ENCODE data around the gene CMAS. TPM values are rescaled to one million over a fixed set of nuclear protein-coding genes. Genes with fewer than 3 reads are reported as not detected.
A peak's percentile ranks its signal among the peaks of the same experiment; 100 is the strongest.

Gene CMAS
- total RNA-seq, 1 experiment from 2014 or later: 36.1 TPM

- no peak for TF ChIP-seq EZH2phosphoT487 (IDR thresholded peaks at IDR 0.05; ENCODE audit: borderline replicate concordance)
- TF ChIP-seq CTCF (IDR thresholded peaks at IDR 0.05 in 2 of 3, conservative IDR thresholded peaks at IDR 0.05 in 1 of 3; ENCODE audit: borderline replicate concordance in 1 of 3, insufficient read depth in 1 of 3, low read depth in 2 of 3, low read length in 2 of 3): no peak
- no peak for TF ChIP-seq CBX3 (IDR thresholded peaks at IDR 0.05; ENCODE audit: low read depth)
- TF ChIP-seq JUND (IDR thresholded peaks at IDR 0.05): no peak
- no peak for TF ChIP-seq FOSL1 (IDR thresholded peaks at IDR 0.05; ENCODE audit: low read depth)
These were observed 961 bp downstream of the CMAS start (continued) for GRCh38 chr12:22046968-22047390.

- Histone ChIP-seq H3K36me3 (ENCODE audit: control insufficient read depth in 1 of 2, insufficient read depth in 2 of 2, low read length in 2 of 2) (no peaks in the 10 kb centered on the region; a peak in 1 of 4 replicates), H3K27me3 (ENCODE audit: insufficient read depth, low read length) (no peaks in the 10 kb centered on the region), H3K27ac (ENCODE audit: low read depth, low read length) (no peak overlapping the region), H3K79me2 (ENCODE audit: insufficient read depth, low read length) (peaks cover 37% of the 10 kb centered on the region), H3K9ac (ENCODE audit: low read length) (no peak overlapping the region; the same call in 1 of the 2 replicates), H3K4me3 (replicated peaks in 1 of 2; ENCODE audit: low read depth in 1 of 2, low read length in 2 of 2) (peak overlapping the region in 1 of 2 experiments; percentile 92; a peak in 2 of 4 replicates), H3K9me2 (ENCODE audit: insufficient read depth) (no peaks in the 10 kb centered on the region), H3K4me2 (ENCODE audit: low read length) (peak overlapping the region; percentile 84), H4K20me1 (ENCODE audit: insufficient read depth) (no peaks in the 10 kb centered on the region), H2AFZ (ENCODE audit: low read depth, low read length, poor library complexity, severe bottlenecking) (no peak overlapping the region), H3K9me3 (ENCODE audit: control insufficient read depth in 1 of 2, insufficient read depth in 1 of 2, low read depth in 1 of 2, low read length in 2 of 2) (no peaks in the 10 kb centered on the region), H3K4me1 (ENCODE audit: control insufficient read depth in 1 of 2, insufficient read depth in 2 of 2, low read length in 2 of 2) (no peaks in the 10 kb centered on the region)
- ATAC-seq (no peak), DNase-seq (ENCODE audit: low read depth, low spot score) (no peak)
- TF ChIP-seq ZFX (IDR thresholded peaks at IDR 0.05) (no peak), ATF3 (IDR thresholded peaks at IDR 0.05) (no peak), CTCF (IDR thresholded peaks at IDR 0.05 in 2 of 3, conservative IDR thresholded peaks at IDR 0.05 in 1 of 3; ENCODE audit: borderline replicate concordance in 1 of 3, insufficient read depth in 1 of 3, low read depth in 2 of 3, low read length in 2 of 3) (no peak)
- ChIA-PET POLR2A (no interaction called here), RAD21 (ENCODE audit: low non-redundant PET in 1 of 2, low total read pairs in 2 of 2, uncharacterized antibody in 2 of 2, unreplicated experiment in 2 of 2) (no interaction called here), CTCF (no interaction called here)
- intact Hi-C loops (cut with micrococcal nuclease): no loop called here
- BruUV-seq (replicated peaks): TSS peak; percentile 36
These were observed 1.5 kb downstream of the CMAS start for GRCh38 chr12:22047494-22047893.

All from HCT116 (cell line).